Muscle of arm (tissue), 14 donors: Measurements from ENCODE around the gene PLA2G15. TPM values are rescaled to one million over a fixed set of nuclear protein-coding genes. Genes with fewer than 3 reads are reported as not detected.

Source experiments
- DNase-seq: peaks from one replicate; pipeline ENCODE4 v3.0.0-alpha.2; 2013
- long read RNA-seq, 11 donors: transcript quantifications; one replicate each; lab custom pipeline, GENCODE V29; 2026
- polyA plus RNA-seq, 12 donors: library from polyadenylated mRNA; unstranded; fragments of 120-200 nt; gene quantifications; one replicate each; pipeline ENCODE4 v1.2.1, GENCODE V29; 2013; ENCODE audit not compliant: insufficient read length in 12 of 12

The PLA2G15 gene
- 10 to 100 TPM in 11 of 12 donors, not detected in 1; 14.3 to 42.3 (median 27.0) TPM for polyA plus RNA-seq
- long read RNA-seq, donor 1, partial matches to known transcripts = 6 of 14 reads
- long read RNA-seq, donor 1, other reads (novel, unspliced or antisense) = 0 of 14 reads
- long read RNA-seq, donor 2, transcript PLA2G15-201 (6 exons, 2,727 nt) = major isoform, 16 of 18 reads
- long read RNA-seq, donor 2, partial matches to known transcripts = 0 of 18 reads
- long read RNA-seq, donor 2, other reads (novel, unspliced or antisense) = 0 of 18 reads
- long read RNA-seq, donor 3, partial matches to known transcripts = 0 of 3 reads
- long read RNA-seq, donor 3, other reads (novel, unspliced or antisense) = 0 of 3 reads
- long read RNA-seq, donor 4, partial matches to known transcripts = 0 of 4 reads
- long read RNA-seq, donor 4, other reads (novel, unspliced or antisense) = 0 of 4 reads
- long read RNA-seq, donor 5, transcript PLA2G15-201 (6 exons, 2,727 nt) = major isoform, 24 of 36 reads
- long read RNA-seq, donor 5, partial matches to known transcripts = 8 of 36 reads
- long read RNA-seq, donor 5, other reads (novel, unspliced or antisense) = 0 of 36 reads
- long read RNA-seq, donor 6, partial matches to known transcripts = 0 of 4 reads
- long read RNA-seq, donor 6, other reads (novel, unspliced or antisense) = 0 of 4 reads
- long read RNA-seq, donor 7, transcript PLA2G15-201 (6 exons, 2,727 nt) = major isoform, 10 of 11 reads
- long read RNA-seq, donor 7, partial matches to known transcripts = 0 of 11 reads
- long read RNA-seq, donor 7, other reads (novel, unspliced or antisense) = 0 of 11 reads
- long read RNA-seq, donor 8, transcript PLA2G15-201 (6 exons, 2,727 nt) = major isoform, 26 of 38 reads
- long read RNA-seq, donor 8, partial matches to known transcripts = 7 of 38 reads
- long read RNA-seq, donor 8, other reads (novel, unspliced or antisense) = 0 of 38 reads
- long read RNA-seq, donor 9, partial matches to known transcripts = 0 of 2 reads
- long read RNA-seq, donor 9, other reads (novel, unspliced or antisense) = 0 of 2 reads
- long read RNA-seq, donor 10, transcript PLA2G15-201 (6 exons, 2,727 nt) = major isoform, 13 of 15 reads
- long read RNA-seq, donor 10, partial matches to known transcripts = 0 of 15 reads
- long read RNA-seq, donor 10, other reads (novel, unspliced or antisense) = 0 of 15 reads
- long read RNA-seq, donor 11, transcript PLA2G15-201 (6 exons, 2,727 nt) = major isoform, 10 of 14 reads
- long read RNA-seq, donor 11, partial matches to known transcripts = 0 of 14 reads
- long read RNA-seq, donor 11, other reads (novel, unspliced or antisense) = 0 of 14 reads

DNA sequence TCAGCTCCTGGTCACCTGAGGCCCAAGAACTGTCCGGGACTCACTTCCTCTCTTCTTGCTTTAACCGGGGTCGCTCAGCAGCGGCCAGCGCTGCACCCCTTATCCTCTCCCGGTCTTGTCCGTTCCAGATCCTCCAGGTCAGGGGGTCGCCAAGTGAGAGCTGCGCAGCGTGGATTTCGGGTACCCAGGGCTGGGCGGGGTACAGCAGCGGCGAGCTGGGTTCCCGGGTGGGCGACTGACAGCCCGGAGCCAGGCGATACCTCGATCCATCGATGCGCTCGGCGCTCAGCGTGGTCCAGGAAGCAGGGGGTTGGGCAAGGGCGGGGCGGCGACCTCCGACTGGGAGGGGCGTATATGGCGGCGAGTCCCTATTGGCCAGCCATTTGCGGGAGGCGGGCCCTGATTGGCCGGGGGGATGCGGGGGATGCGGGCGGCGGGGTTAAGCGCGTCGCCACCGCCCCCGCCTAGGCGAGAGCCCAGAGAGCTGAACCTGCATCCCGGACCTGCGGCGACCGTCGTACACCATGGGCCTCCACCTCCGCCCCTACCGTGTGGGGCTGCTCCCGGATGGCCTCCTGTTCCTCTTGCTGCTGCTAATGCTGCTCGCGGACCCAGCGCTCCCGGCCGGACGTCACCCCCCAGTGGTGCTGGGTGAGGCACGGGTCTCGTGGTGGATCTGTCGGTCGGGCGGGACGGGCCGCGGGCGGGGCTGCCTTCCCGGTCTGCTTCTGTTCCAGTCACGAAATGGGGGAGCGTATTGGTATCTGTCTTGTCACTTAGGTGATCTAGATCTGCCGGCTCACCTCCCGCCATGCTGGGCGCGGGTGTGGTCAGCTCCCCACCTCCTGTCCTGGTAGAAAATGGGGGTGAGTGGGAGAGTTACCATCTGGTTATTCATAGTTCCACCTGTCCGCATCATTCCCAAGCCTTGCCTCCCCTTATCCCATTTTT, at the start of gene PLA2G15:
Gene PLA2G15, plus strand, starts transcription at position 471 of the 951 bp plus-strand sequence. Its CDS starts 54 bp downstream, at position 525.
- peak; percentile 96 for DNase-seq

GRCh38 chr16:68197250-68197649, 47.9 kb upstream of the PLA2G15 start:
- DNase-seq = no peak

DNA sequence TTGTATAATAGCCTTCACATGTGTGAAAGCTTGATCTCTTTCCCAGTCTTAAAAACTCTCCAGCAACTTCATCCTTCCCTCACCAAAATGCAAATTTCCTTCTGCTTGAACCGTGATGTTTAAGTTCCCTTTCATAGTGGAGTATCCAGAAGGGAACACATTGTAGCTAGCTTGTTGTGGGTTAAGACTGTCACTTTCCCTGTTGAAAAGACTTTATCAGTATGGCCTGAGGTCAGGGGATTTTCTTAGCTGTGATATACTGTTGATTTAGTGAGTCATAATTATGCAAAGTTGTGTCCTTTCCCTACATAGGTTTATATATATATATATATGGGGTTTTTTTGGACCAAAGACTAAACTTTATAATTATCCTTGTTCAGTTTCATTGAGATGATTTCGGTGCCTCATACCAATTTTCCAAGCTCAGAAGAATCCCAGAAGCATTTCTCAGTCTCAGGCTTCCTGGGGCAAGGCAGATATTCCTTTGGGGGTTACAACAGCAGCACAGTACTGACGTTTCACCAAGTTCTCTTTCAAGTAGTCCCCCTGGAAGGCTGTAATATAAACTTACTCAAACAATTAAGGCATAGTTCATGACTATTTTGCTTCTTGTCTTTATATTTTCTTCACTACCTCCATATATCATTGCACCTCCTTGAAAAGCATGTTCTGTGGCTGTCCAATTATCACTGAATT, 44.9 kb upstream of the PLA2G15 start:
- no peak for DNase-seq

DNA sequence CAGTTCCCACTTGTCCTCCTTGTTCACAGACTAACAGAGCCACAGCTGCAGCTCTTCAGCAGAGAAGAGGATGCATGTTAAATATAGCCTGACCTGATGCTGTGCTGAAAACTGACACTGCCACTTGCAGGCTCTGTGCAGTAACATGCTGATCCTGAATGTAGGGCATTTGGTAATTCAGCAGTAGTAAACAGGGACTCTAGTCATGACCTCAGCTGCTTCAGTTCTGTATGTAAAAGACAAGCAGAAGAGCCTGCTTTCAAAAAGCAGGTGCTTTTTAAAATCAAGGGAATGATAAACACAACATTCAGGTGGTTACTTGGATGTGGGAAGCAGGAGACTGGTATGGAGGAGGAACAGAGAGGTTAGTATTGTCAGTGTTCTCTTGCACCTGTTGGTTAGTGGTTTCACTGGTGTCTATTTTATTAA, 43.1 kb upstream of the PLA2G15 start:
- peak; percentile 10 for DNase-seq

GRCh38 chr16:68206245-68206644, 38.9 kb upstream of the PLA2G15 start:
- no peak for DNase-seq

GRCh38 chr16:68214726-68215125, 30.4 kb upstream of the PLA2G15 start:
- DNase-seq = no peak

DNA sequence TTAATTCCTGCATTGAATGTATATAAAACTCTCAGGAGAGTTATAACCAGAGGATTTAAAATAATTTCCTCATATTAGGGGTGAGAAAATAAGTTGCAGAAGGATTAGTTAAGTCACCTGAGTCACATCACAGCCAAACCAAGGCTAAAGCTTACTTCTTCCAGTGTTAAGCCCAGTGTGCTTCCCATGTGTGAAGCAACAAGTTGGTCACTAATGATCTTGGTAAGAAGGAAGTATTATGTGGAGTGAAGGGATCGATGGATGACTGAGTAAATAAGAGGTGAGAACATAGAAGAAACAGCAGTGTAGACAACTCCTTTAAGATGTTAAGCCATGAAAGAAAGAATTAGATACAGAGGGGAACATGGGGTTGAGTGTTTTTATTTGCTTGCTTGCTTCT, 29.9 kb upstream of the PLA2G15 start:
- no peak for DNase-seq

GRCh38 chr16:68216240-68216639, 28.9 kb upstream of the PLA2G15 start:
- DNase-seq = no peak

DNA sequence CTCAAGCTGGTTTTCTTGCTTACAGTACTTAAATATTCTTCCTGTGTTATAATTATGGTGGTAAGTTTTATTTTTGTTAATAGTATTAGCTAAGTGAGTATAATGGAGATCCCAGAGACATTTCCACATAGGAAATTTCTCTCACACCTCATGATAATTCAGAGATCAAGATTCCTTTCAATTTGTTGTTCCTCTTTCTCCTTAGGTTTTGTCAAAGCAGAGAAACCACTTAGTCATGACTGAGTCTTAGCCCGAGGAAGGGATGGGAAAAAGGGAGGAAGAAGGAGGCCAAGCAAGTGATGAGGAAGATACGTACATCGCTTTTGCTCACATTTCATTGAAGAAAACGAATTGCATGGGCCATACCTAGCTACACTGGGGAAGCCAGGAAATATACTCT, 27.7 kb upstream of the PLA2G15 start:
- DNase-seq = no peak

GRCh38 chr16:68219725-68220351, 25.3 kb upstream of the PLA2G15 start:
- DNase-seq = no peak

DNA sequence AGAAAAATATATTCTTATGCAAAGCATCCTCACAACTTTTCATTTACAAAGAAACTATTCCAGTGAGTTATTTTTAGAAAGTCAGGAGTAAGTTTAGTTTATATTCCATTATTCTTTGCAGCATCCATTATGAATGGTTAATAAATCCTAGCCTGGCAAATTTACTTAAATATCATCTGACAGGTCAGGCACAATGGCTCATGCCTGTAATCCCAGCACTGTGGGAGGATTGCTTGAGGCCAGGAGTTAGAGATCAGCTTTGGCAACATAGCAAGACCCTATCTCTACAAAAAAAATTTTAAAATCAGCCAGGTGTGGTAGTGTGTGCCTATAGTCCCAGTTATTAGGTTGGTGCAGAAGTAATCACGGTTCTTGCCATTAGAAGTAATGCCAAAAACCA, 22.1 kb upstream of the PLA2G15 start:
- DNase-seq = no peak

- no peak for DNase-seq
These were observed 19.1 kb upstream of the PLA2G15 start for GRCh38 chr16:68226116-68226515.

DNA sequence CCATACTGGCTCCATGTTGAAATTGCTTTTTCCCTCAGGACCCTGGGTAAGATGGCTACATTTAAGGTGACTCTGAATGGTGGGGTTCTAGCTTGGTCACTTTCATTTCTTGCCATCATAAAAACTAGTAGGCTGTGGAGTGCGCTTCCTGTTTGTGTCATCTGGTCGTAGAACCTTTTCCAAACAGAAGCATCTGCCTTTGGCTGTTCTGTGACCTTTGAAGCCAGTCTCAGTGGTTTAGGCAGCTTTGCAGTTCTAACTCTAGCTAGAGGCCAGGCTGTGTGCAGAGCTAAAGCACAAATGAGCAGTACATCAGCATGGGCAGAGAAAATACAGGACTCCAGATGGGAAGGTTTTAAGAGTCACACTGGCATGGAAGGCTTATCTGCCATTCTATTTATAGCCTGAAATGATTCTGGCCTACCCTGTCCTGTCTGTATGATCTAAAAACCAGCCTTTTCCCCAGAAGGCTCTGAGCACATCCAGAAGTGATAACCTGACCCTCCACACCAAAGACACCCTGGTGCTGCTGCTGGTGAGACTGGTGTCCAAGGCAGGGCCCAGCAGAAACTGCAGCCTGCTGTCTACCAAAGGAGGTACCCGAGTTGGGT, 17.9 kb upstream of the PLA2G15 start:
- no peak for DNase-seq

- no peak for DNase-seq
These were observed 17.2 kb upstream of the PLA2G15 start for GRCh38 chr16:68227850-68228553.

GRCh38 chr16:68228652-68229051, 16.5 kb upstream of the PLA2G15 start:
- no peak for DNase-seq

DNA sequence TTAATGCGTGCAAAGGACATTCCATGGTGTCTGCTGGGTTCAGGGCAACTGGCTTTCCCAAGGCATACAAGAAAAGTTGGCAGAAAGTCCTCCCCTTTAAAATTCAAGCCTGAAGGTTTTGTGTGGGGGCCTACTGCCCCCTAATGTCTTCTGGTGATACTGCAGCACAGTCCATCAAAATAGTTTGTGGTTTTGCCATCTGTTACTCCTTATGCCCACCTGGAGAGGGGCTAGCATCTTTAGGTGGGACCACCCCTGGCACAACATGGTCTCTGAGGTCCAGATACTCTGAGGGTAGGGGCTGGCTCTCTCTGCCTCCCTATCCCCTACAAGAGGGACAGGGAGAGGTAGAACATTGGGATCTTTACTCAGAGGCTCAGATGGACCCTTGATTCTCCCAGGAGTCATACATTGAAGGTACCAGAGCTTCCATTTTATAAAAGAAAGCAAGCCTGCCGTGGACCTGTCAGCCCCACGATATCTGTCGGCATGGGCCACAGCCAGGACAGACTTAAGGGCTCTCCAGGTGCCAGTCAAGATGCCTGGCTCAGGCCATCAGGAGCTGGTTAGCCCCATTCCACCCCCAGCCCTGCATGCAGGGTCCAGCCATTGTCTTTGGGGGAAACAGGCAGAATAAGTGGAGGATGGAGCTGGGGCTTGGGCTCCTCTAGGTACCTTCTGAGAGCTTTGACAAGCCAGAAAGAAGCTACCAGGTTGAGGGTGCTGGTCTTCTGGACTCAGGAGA, 15.6 kb upstream of the PLA2G15 start:
- DNase-seq = peak; percentile 55

DNA sequence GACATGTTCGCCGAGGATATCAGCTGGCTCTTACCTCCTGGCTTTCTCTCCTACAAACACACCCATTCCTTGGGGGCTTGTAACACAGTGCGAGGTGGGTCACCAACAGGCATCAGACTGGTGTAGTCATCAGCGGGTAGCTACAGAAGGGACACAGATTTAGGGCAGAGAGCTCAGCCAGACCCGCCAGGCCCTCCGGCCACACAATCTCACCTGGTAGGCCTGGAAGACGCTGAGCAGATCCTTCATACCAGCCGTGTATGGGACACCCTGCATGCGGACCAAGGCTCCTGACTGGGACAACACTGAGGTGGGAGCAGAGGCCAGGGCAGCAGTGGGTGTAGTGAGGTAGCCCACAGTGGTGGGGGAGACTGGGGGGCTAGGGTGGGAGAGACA, 15.0 kb upstream of the PLA2G15 start:
- DNase-seq = no peak

GRCh38 chr16:68230956-68231355, 14.2 kb upstream of the PLA2G15 start:
- DNase-seq = no peak
